ENCODE measurements around the gene MPP1.

The MPP1 gene

DNA sequence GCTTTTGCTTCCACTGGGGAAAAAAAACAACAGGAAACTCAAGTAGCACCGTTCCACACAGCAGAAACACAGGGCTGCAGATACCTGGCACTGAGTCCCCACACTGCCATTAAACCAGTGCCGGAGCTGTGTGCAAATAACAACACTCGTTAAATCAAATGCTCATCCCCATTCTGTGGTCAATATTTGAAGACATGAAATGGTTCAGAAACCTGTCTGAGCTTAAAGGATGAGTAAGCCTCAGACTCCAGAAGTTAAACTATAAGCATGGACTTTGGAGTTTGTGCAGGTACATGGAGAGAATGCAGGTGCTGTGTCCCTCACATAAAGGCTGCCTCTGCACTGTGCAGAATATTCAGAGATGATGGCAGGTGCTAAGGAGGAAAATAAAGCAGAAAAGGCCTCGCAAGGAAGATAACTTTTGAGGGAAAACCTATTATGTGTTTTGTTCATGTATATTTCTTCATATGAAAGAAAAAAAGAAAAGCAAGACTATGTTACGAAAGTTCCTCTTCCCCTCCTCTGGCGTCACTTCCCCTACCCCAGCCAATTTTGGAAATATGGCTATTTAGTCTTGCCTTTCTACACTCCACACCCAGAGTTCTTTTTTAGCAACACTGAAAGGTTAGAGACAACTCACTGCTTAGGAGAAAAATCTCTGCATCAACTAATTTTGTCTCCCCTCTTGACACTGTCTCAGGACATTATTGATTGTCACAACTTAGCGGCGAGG is 4.6 kb downstream of the MPP1 start:
- TF ChIP-seq GATA1 (IDR thresholded peaks at IDR 0.05; ENCODE audit: low read depth, low read length) (no peak), POLR2A (IDR thresholded peaks at IDR 0.05; ENCODE audit: low read length) (no peak)
- peak in 1 of 2 experiments; percentile 52 for DNase-seq

GRCh38 chrX:154799556-154800348 is 5.5 kb downstream of the MPP1 start:
- TF ChIP-seq GATA1 (IDR thresholded peaks at IDR 0.05; ENCODE audit: low read depth, low read length) (no peak), POLR2A (IDR thresholded peaks at IDR 0.05; ENCODE audit: low read length) (peak; percentile 46)
- DNase-seq: peak; percentile 32 to 64

DNA sequence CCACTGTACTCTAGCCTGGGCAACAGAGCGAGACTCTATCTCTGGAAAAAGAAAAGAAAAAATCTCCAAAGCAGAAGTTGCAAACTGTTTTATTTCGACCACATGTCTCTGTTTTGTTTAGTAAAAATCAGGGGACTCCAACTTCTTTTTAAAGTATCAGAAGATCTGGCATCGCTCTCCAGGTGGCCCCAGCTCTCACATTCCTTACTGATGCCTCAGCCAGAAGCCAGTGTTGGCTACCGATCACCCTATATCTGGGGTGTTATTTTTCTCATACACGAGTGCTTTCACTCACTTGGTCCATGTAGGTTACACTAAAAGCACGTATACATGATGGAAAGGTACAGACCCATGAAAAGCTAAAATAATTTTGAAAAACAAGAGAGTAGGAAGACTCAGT is 8.3 kb downstream of the MPP1 start:
- DNase-seq: no peak

GRCh38 chrX:154795016-154795415 is 10.3 kb downstream of the MPP1 start:
- no peak for DNase-seq
- TF ChIP-seq GATA1 (IDR thresholded peaks at IDR 0.05; ENCODE audit: low read depth, low read length) (no peak), POLR2A (IDR thresholded peaks at IDR 0.05; ENCODE audit: low read length) (no peak)

More for the DNA sequence above, 8.3 kb downstream of the MPP1 start:
- TF ChIP-seq POLR2A (IDR thresholded peaks at IDR 0.05; ENCODE audit: low read length): no peak

- TF ChIP-seq POLR2A (IDR thresholded peaks at IDR 0.05; ENCODE audit: low read length): no peak
- no peak for TF ChIP-seq GATA1 (IDR thresholded peaks at IDR 0.05; ENCODE audit: low read depth, low read length)
- peak; percentile 42 to 64 for DNase-seq
Measured at GRCh38 chrX:154793084-154793795, 12.0 kb downstream of the MPP1 start.

DNA sequence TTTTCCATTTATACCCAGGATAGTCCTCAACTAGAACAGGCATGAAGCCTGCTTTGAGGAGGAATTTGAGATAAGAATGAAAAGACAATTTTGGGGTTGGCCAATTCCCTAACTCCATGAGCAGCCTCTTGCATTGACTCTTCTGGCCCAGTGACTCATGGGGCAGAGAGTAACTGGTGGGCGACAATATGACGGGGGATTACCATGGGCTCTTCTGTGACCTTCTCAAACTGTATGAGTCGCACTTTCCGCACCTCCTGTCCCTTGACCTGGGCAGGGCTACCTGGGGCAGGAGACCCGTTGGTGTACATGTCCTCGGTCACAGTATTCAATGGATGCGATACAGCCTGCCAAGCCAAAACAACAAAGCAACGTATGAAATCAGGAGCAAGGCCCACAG is 13.3 kb downstream of the MPP1 start:
- no peak for TF ChIP-seq GATA1 (IDR thresholded peaks at IDR 0.05; ENCODE audit: low read depth, low read length)
- TF ChIP-seq POLR2A (IDR thresholded peaks at IDR 0.05; ENCODE audit: low read length): no peak
- DNase-seq: no peak

- TF ChIP-seq POLR2A (IDR thresholded peaks at IDR 0.05; ENCODE audit: low read length) (no peak), GATA1 (IDR thresholded peaks at IDR 0.05; ENCODE audit: low read depth, low read length) (no peak)
- DNase-seq: no peak
Measured at GRCh38 chrX:154791467-154791866, 13.8 kb downstream of the MPP1 start.

DNA sequence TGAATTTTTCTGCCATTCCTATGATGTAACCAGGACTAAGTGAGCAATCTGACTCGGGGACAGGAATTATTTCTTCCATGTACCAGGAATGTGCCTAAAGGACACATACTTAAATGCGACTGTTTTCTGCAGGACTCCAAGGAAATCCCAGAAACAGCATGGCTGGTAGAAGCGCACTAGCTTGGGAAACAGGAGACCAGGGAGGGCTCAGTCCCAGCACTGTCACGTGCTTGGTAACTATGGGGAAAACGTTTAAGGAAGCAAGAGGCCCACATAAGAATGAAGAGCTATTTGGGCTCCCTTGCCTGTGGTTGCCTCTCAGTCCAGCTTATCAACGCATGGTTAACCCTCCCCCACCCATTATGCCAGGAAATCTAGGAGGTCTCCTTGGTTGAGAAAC is 19.6 kb downstream of the MPP1 start:
- peak; percentile 42 to 55 for DNase-seq
- TF ChIP-seq GATA1 (IDR thresholded peaks at IDR 0.05; ENCODE audit: low read depth, low read length): no peak
- TF ChIP-seq POLR2A (IDR thresholded peaks at IDR 0.05; ENCODE audit: low read length): no peak

DNA sequence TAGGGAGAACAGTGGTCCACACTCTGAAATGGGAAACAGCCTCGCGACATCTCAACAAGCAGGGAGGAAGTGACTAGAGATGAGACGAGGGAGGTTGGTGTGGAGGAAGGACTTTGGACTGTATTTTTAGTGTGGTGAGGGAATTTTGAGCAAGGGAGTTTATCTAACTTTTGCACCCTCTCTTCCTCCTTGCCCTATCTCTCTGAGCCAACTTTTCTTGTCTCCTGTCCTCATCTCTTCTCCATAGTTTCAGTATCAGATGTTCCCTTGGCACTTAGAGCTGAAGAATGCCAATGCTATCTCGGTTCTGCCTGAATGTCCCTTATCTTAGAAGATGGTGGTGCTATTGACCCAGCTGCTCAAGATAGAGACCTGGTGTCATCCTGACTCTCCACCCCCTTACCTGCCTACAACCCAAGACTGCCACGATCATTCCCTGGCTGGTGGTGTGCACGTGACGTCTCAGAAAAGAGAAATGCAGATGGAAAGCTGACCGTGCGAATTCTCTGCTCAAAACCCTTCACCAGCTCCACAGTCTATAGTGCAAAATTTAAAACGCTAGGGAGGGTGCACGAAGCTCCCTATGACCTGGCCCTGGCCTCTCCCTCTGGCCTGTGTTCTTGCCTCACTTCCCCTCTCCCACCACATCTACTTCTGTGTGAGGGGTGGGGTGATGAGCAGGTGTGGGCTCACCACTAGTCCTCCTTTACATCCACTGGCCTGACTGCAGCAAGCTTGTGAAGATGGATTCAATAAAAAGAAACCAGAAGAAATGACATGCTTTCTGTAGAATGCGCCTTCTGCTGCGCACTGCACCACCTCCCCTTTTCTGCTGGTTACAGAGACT is 20.9 kb downstream of the MPP1 start:
- peak; percentile 25 for TF ChIP-seq POLR2A (IDR thresholded peaks at IDR 0.05; ENCODE audit: low read length)
- TF ChIP-seq GATA1 (IDR thresholded peaks at IDR 0.05; ENCODE audit: low read depth, low read length): peak; percentile 36

DNA sequence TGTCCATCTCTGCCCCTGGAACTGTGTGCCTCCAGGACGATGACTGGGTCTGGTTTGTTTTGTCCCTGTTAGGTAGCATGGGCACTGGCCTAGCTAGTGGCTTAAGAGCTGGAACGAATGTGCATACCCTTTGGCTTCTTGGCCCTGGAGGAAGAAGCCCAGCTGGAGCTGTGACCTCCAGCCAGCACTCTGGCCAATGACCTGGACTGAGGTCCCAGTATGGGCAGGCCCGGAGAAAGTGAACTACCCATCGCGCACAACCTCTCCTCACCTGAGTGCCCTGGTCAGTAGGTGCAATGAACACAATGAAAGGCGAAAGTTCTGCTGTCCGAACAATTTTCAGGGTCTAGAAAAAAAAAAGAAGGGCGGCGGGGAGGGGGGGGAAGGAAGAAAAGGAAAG is 24.3 kb downstream of the MPP1 start:
- no peak for DNase-seq
- TF ChIP-seq POLR2A (IDR thresholded peaks at IDR 0.05; ENCODE audit: low read length) (no peak), GATA1 (IDR thresholded peaks at IDR 0.05; ENCODE audit: low read depth, low read length) (no peak)

More for the DNA sequence above, 20.9 kb downstream of the MPP1 start:
- DNase-seq: peak; percentile 78 to 84

GRCh38 chrX:154779261-154779660 is 26.0 kb downstream of the MPP1 start:
- no peak for DNase-seq

DNA sequence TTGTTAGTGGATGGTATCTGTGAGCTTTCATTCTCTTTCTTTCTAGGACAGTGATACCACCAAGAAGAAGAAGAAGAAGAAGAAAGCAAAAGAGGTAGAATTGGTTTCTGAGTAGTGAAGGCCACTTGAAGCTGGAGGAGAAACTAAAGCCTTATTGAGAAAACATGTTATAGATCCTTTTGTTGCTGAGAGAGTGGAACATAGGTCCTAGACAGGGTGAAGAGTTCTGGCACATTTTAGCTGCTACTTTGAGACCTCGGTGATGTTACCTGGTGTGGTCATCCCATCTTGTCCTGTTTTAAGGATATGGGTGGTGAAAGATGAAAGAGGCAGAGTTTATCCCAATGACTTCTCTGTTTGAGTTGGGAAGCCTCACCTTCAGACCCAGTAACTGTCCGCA is 28.5 kb downstream of the MPP1 start:
- DNase-seq: no peak

More at GRCh38 chrX:154779261-154779660, 26.0 kb downstream of the MPP1 start:
- TF ChIP-seq POLR2A (IDR thresholded peaks at IDR 0.05; ENCODE audit: low read length): no peak
- no peak for TF ChIP-seq GATA1 (IDR thresholded peaks at IDR 0.05; ENCODE audit: low read depth, low read length)

More for the DNA sequence above, 28.5 kb downstream of the MPP1 start:
- TF ChIP-seq POLR2A (IDR thresholded peaks at IDR 0.05; ENCODE audit: low read length) (peak; percentile 12), GATA1 (IDR thresholded peaks at IDR 0.05; ENCODE audit: low read depth, low read length) (no peak)
